ENCODE measurements around the gene ATP13A5. TPM values are rescaled to one million over a fixed set of nuclear protein-coding genes. Genes with fewer than 3 reads are reported as not detected.
A peak's percentile ranks its signal among the peaks of the same experiment; 100 is the strongest.

ATP13A5 gene
- total RNA-seq, 1 donor from 2014 or later, result not detected

DNA sequence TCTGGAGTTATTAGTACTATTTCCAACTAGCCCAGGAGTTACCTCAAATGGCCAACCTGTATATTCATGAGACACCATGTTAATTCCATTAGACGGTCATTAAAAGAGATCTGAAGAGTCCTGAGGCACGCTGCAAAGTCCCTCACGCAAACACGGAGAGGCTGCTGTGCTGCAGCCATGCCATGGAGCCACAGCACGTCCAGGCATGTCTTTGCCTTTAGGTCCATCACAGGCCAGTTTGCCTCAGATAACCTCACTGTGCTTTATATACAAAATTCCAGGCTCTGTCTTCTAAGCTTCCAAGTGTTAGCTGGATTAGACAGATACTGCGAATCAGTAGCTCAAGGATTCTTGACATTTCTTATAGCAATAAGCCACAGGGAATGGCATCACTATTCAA lies 147.4 kb downstream of the ATP13A5 start:
- H3K27ac Mint-ChIP-seq, result no peak overlapping the region
- H3K4me3 Mint-ChIP-seq, result no peak overlapping the region
- DNase-seq (ENCODE audit: low spot score in 2 of 2, unreplicated experiment in 2 of 2), result no peak
- peaks cover 2% of the 10 kb centered on the region for H3K27me3 Mint-ChIP-seq (ENCODE audit: low read depth)
- TF ChIP-seq, protein P1, sequence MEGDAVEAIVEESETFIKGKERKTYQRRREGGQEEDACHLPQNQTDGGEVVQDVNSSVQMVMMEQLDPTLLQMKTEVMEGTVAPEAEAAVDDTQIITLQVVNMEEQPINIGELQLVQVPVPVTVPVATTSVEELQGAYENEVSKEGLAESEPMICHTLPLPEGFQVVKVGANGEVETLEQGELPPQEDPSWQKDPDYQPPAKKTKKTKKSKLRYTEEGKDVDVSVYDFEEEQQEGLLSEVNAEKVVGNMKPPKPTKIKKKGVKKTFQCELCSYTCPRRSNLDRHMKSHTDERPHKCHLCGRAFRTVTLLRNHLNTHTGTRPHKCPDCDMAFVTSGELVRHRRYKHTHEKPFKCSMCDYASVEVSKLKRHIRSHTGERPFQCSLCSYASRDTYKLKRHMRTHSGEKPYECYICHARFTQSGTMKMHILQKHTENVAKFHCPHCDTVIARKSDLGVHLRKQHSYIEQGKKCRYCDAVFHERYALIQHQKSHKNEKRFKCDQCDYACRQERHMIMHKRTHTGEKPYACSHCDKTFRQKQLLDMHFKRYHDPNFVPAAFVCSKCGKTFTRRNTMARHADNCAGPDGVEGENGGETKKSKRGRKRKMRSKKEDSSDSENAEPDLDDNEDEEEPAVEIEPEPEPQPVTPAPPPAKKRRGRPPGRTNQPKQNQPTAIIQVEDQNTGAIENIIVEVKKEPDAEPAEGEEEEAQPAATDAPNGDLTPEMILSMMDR (IDR thresholded peaks at IDR 0.05; ENCODE audit: unreplicated experiment), result no peak
- H3K36me3 Mint-ChIP-seq, result no peaks in the 10 kb centered on the region
- no peaks in the 10 kb centered on the region for H3K9me3 Mint-ChIP-seq
- H3K4me1 Mint-ChIP-seq, result peaks cover 13% of the 10 kb centered on the region

DNA sequence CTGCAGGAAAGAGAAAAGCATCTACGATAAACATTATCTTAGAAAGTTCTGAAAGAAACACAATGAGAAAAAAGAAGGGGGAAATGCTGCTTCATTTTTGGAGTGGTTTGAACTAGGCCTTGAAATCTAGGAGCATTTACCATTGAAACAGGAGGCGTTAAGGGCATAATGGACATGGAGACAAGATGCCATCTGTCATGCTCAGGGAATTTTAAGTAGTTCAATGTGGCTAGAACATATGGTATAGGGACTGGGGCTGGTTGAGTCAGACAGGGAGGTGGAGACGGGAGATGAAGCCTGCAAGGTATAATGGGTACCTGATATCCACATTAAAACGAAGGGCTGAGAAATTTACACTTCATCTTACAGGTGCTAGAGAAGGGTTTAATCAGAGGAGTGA lies 147.9 kb downstream of the ATP13A5 start:
- TF ChIP-seq, protein P1 (IDR thresholded peaks at IDR 0.05; ENCODE audit: unreplicated experiment), result no peak
- H3K27me3 Mint-ChIP-seq (ENCODE audit: low read depth), result peaks cover 2% of the 10 kb centered on the region
- no peaks in the 10 kb centered on the region for H3K36me3 Mint-ChIP-seq
- DNase-seq (ENCODE audit: low spot score in 2 of 2, unreplicated experiment in 2 of 2), result no peak
- no peaks in the 10 kb centered on the region for H3K9me3 Mint-ChIP-seq
- peaks cover 19% of the 10 kb centered on the region for H3K4me1 Mint-ChIP-seq
- no peak overlapping the region for H3K27ac Mint-ChIP-seq
- H3K4me3 Mint-ChIP-seq, result no peak overlapping the region

DNA sequence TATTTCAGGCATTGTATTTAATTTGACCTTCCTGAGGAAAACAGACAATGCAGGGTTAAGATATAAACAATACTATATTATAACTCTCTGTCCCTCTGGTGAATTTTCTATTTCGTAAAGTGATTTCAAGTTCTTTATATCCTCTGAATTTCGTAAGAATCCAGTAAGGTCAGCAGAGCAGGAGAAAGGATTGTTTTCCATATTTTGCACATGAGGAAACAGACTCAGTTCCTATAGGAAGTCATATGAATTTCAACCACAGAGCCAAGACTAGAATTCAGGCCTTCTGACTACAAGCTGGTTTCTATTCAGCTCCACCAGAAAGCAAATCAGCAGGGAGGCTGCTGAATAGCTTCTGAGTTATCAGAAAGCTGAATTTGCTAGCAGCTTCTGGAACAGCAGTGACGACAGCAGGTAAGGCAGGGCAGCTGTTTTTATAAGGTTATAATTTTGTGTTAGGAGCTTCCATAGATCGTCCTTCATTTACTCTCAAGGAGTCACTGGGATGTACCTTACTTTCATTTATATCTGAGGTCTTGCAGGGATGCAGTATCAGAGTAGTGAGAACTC lies 148.6 kb downstream of the ATP13A5 start:
- peaks cover 19% of the 10 kb centered on the region for H3K4me1 Mint-ChIP-seq
- no peaks in the 10 kb centered on the region for H3K36me3 Mint-ChIP-seq
- peaks cover 2% of the 10 kb centered on the region for H3K27me3 Mint-ChIP-seq (ENCODE audit: low read depth)
- TF ChIP-seq, protein P1 (IDR thresholded peaks at IDR 0.05; ENCODE audit: unreplicated experiment), result no peak
- H3K9me3 Mint-ChIP-seq, result no peaks in the 10 kb centered on the region
- no peak for DNase-seq (ENCODE audit: low spot score in 2 of 2, unreplicated experiment in 2 of 2)
- H3K4me3 Mint-ChIP-seq, result no peak overlapping the region
- no peak overlapping the region for H3K27ac Mint-ChIP-seq

DNA sequence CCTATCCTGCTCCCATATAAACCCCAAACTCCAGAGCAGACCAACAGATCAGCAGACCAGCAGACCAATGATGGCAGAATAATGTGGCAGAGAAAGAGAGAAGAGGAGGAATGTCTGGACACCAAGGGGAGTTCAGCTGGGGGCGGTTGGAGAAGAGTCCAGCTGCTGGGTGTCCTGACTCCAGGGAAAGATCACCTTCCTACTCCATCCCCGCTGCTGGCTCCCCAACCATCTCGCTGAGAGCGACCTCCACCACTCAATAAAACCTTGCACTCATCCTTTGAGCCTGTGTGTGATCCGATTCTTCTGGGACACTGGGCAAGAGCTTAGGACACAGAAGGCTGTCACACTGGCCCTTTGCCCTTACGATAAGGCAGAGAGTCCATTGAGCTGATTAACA lies 150.3 kb downstream of the ATP13A5 start:
- Mint-ChIP-seq H3K4me1 (peaks cover 19% of the 10 kb centered on the region), H3K4me3 (no peak overlapping the region), H3K36me3 (no peaks in the 10 kb centered on the region), H3K27me3 (ENCODE audit: low read depth) (peaks cover 2% of the 10 kb centered on the region), H3K27ac (no peak overlapping the region), H3K9me3 (no peaks in the 10 kb centered on the region)
- DNase-seq (ENCODE audit: low spot score in 2 of 2, unreplicated experiment in 2 of 2), result no peak
- TF ChIP-seq, protein P1 (IDR thresholded peaks at IDR 0.05; ENCODE audit: unreplicated experiment), result no peak

DNA sequence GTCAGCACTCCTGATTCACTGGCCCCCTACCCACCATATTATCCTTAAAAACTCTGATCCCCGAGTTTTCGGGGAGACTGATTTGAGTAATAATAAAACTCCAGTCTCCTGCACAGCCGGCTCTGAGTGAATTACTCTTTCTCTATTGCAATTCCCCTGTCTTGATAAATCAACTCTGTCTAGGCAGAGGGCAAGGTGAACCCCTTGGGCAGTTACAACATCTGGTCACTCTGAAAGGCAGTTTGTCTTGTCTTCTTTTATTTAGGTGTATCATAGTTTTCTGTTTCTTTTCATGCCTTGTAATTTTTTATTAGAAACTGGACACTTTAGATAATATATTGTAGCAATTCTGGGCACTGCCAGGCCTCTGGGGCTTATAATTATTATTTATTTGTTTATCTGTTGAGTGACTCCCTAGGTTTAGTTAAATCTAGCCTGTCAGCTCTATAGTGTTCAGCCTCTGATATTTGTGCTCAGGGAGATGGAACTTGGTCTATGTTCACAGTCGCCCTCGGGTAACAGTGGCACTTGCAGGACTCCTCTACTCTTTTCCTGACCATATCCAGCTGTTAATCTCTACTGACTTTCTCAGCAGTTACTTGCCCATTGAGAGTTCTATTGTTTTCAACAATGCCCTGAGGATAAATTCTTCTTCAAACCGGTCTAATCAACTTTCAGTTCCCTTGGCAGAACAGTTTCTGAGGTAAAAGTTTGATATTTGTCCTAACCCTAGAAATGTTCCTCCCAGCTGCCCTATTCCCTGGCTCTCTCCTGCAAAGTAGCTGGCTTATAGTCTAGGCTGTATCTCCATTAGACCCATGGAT lies 153.0 kb downstream of the ATP13A5 start:
- Mint-ChIP-seq H3K9me3 (no peaks in the 10 kb centered on the region), H3K4me1 (peaks cover 10% of the 10 kb centered on the region), H3K27me3 (ENCODE audit: low read depth) (peaks cover 2% of the 10 kb centered on the region), H3K36me3 (no peaks in the 10 kb centered on the region), H3K27ac (peak overlapping the region; percentile 7), H3K4me3 (no peak overlapping the region)
- no peak for DNase-seq (ENCODE audit: low spot score in 2 of 2, unreplicated experiment in 2 of 2)
- TF ChIP-seq, protein P1 (IDR thresholded peaks at IDR 0.05; ENCODE audit: unreplicated experiment), result no peak

Other genes with a start within 250 kb of the ATP13A5 start
- gene PLAAT1, start 137.5 kb downstream of the ATP13A5 start, total RNA-seq, result 1.7 to 2.7 TPM (median 2.1 TPM) in 3 replicates
- gene ATP13A4, start 176.1 kb upstream of the ATP13A5 start, total RNA-seq, result 1.9 to 2.0 TPM (median 2.0 TPM) in 3 replicates
- 53.4 to 60.1 TPM (median 58.7 TPM) in 3 replicates for gene OPA1, start 214.5 kb upstream of the ATP13A5 start, total RNA-seq

Data from mesothelial cell of epicardium (in vitro differentiated cells).